AG08396 (cell line): ENCODE data around the gene FRMD8.

Experiments used
- DNase-seq: peaks from one replicate; pipeline ENCODE4 v3.0.0; 2012; ENCODE audit warnings: low spot score, mixed read lengths

FRMD8 gene

GRCh38 chr11:65425105-65425970 is 38.9 kb downstream of the FRMD8 start:
- DNase-seq = no peak

DNA sequence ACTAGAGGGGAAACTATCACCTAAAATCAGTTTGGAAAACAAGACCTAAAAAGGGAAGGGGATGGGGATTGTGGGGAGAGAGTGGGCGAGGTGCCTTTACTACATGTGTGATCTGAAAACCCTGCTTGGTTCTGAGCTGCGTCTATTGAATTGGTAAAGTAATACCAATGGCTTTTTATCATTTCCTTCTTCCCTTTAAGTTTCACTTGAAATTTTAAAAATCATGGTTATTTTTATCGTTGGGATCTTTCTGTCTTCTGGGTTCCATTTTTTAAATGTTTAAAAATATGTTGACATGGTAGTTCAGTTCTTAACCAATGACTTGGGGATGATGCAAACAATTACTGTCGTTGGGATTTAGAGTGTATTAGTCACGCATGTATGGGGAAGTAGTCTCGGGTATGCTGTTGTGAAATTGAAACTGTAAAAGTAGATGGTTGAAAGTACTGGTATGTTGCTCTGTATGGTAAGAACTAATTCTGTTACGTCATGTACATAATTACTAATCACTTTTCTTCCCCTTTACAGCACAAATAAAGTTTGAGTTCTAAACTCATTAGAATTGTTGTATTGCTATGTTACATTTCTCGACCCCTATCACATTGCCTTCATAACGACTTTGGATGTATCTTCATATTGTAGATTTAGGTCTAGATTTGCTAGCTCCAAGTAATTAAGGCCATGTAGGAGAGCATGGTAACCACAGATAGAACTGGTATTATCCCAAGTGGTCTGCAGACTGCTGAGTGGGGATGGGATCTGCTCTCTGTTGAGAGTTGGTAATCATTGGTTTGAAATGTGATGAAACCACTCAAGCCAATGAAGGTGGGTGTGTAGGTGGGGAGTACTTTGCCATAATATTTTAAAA is 39.8 kb downstream of the FRMD8 start:
- peak; percentile 7 for DNase-seq

GRCh38 chr11:65426839-65427690 is 40.6 kb downstream of the FRMD8 start:
- peak; percentile 7 for DNase-seq

- DNase-seq = no peak
These were observed 41.5 kb downstream of the FRMD8 start for GRCh38 chr11:65427691-65428577.

- no peak for DNase-seq
These were observed 42.2 kb downstream of the FRMD8 start for GRCh38 chr11:65428578-65429067.

- peak; percentile 3 for DNase-seq
These were observed 42.7 kb downstream of the FRMD8 start for GRCh38 chr11:65429068-65429681.

- DNase-seq = peak; percentile 27
These were observed 43.4 kb downstream of the FRMD8 start for GRCh38 chr11:65429724-65430405.

DNA sequence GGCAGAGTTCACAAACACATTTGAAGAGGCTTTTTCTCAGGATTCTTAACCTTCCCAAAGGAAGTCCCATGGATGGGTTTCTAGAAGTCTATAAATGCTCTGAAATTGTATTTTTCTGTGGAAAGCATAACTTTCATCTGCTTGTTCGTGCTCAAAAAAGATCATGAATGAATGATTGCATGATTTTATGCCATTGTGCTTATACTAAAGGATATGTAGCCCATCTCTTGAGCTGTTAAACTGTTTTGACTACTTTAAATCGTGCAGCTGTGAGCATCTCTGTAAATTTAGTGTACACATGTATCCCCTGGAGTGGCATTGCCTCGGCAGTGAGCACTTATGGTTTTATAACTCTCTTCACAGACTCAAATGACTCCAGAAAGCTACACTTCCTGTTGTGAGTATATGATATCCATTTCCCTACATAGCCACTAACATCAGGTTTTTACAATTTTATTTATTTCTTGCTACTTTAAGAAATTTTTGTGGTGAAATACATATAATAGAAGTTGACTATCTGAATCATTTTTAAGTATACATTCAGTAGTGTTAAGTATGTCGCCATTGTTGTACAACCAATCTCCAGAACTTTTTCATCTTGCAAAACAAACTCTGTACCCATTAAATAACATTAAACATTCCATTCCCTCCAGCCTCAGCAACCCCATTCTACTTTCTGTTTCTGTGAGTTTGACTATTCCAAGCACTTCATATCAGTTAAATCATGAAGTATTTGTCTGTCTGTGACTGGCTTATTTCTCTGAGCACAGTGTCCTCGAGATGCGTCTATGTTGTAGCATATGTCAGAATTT is 44.2 kb downstream of the FRMD8 start:
- DNase-seq = peak; percentile 2

- no peak for DNase-seq
These were observed 45.1 kb downstream of the FRMD8 start for GRCh38 chr11:65431451-65432099.

DNA sequence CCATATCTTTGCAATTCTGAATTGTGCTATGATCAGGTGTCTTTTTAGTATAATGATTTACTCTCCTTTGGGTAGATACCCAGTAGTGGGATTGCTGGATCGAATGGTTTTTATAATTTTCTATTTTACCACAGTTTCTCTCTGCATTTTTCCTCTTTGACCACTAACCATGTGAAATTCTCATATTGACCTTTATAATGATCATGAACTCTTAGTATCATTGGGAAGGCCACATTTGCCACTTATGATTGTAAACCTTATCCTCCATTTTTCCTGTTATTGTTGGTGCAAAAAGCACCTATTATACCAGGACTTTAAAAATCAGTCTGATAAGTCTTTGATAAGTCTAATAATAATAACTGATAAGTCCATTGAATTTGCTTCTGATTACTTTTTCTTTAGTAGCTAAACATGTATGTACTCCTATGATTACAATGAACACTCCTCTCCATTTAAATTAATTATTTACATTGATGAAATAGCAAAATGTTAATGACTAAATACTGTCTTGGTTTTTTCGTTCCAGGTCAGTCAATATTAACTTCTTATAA is 45.7 kb downstream of the FRMD8 start:
- no peak for DNase-seq

- DNase-seq = no peak
These were observed 46.5 kb downstream of the FRMD8 start for GRCh38 chr11:65432686-65433582.

GRCh38 chr11:65433657-65434056 is 47.2 kb downstream of the FRMD8 start:
- DNase-seq = no peak

- DNase-seq = peak; percentile 2
These were observed 47.7 kb downstream of the FRMD8 start for GRCh38 chr11:65434057-65434666.

DNA sequence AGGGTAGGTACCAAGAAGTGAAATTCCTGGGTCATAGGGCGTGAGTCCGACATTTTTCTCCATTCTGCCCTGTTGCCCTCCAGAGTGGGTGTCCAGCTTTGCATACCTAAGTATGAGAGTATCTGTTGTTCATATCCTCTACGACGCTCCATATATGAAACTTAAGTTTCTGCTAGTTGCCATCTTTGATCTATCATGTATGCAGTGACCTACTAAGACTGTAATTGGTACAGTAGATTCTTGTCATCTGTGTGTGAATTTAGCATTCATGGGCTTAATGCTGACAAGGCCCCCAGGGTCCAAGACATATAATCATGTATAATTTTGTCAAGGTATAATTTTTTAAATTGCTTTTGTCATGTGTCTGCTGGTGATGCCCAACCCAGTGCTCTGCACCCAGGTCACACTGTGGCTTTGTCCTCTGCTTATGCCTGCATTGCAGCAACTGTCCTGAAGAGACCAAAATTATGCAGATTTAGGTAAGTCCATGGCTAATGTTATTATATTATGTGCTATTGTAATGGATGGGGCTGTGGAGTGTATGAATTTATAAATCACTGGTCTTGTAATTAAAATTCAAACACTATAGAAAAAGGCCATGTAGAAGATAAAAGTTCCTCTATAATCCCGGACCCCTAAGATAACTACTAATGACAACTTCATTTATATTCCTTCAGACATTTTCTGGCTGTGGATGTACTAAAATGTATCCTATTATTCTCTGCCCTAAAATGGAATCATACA is 48.4 kb downstream of the FRMD8 start:
- DNase-seq = no peak

GRCh38 chr11:65435411-65435931 is 49.0 kb downstream of the FRMD8 start:
- DNase-seq = no peak

GRCh38 chr11:65435981-65436411 is 49.6 kb downstream of the FRMD8 start:
- no peak for DNase-seq
